GM20000 (cell line): ENCODE results near the gene CPA3.

Source experiments
- DNase-seq: peaks from one replicate; pipeline ENCODE4 v3.0.0; 2012; ENCODE audit warnings: low spot score
- TF ChIP-seq, protein P1 (sequence below): IDR thresholded peaks from 2 replicates; pipeline ENCODE4 v1.5.1; 2012; ENCODE audit warnings: mild to moderate bottlenecking, control low read depth; ENCODE audit errors: extremely low read depth, missing control alignments

The CPA3 gene

DNA sequence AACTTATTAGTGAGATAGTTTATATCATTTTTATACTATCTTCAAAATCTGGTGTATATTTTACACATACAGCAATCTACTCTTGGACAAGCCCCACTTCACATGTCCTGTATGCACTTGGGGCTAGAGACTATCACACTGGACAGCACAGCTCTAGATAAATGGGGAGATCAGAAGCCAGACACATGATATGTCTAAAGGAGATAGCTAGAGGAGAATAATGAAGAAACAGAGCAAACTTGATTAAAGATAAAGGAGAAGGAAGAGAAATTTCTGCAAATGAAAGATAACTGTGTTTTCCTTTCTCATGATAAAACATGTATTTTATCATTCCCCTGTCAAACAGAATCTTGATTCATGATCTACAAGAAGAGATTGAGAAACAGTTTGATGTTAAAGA, 13.0 kb downstream of the CPA3 start:
- TF ChIP-seq, protein P1, sequence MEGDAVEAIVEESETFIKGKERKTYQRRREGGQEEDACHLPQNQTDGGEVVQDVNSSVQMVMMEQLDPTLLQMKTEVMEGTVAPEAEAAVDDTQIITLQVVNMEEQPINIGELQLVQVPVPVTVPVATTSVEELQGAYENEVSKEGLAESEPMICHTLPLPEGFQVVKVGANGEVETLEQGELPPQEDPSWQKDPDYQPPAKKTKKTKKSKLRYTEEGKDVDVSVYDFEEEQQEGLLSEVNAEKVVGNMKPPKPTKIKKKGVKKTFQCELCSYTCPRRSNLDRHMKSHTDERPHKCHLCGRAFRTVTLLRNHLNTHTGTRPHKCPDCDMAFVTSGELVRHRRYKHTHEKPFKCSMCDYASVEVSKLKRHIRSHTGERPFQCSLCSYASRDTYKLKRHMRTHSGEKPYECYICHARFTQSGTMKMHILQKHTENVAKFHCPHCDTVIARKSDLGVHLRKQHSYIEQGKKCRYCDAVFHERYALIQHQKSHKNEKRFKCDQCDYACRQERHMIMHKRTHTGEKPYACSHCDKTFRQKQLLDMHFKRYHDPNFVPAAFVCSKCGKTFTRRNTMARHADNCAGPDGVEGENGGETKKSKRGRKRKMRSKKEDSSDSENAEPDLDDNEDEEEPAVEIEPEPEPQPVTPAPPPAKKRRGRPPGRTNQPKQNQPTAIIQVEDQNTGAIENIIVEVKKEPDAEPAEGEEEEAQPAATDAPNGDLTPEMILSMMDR = no peak

GRCh38 chr3:148879256-148879655, 14.2 kb downstream of the CPA3 start:
- DNase-seq = no peak
- TF ChIP-seq, protein P1 = no peak

More for the DNA sequence above, 13.0 kb downstream of the CPA3 start:
- DNase-seq = no peak

GRCh38 chr3:148880681-148881080, 15.6 kb downstream of the CPA3 start:
- TF ChIP-seq, protein P1 = no peak
- peak; percentile 8 for DNase-seq

GRCh38 chr3:148881286-148881685, 16.2 kb downstream of the CPA3 start:
- DNase-seq = no peak
- TF ChIP-seq, protein P1 = no peak

GRCh38 chr3:148882288-148882687, 17.2 kb downstream of the CPA3 start:
- no peak for DNase-seq
- TF ChIP-seq, protein P1 = no peak

DNA sequence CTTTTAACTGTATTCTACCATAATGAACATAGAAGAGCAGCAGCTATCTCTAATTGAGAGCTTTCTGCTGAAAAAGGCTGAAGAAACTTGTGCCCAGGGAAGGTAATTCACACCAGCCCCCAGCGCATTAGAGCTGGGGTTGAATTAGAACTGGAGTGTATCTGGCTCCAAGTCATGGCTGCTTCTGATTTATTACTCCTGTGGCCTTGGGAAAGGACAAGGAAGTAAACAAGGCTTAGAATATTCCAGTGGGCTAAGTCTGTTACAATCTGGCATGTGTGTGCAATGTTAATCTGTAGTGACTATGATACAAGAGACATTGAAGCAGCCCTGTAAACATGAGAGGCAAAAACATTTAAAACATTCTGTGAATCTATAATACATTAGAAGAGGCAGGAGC, 18.1 kb downstream of the CPA3 start:
- TF ChIP-seq, protein P1 = no peak
- no peak for DNase-seq

- no peak for DNase-seq
- TF ChIP-seq, protein P1 = no peak
Observed at GRCh38 chr3:148884261-148884660, 19.2 kb downstream of the CPA3 start.
